Measurements from ENCODE around the gene ENAH. TPM values are rescaled to one million over a fixed set of nuclear protein-coding genes. Genes with fewer than 3 reads are reported as not detected.

Gene ENAH
- polyA plus RNA-seq, 1 donor (not counting 4 experiments of a cell fraction or from before 2014, with no cell fraction given), result 61.0 TPM

DNA sequence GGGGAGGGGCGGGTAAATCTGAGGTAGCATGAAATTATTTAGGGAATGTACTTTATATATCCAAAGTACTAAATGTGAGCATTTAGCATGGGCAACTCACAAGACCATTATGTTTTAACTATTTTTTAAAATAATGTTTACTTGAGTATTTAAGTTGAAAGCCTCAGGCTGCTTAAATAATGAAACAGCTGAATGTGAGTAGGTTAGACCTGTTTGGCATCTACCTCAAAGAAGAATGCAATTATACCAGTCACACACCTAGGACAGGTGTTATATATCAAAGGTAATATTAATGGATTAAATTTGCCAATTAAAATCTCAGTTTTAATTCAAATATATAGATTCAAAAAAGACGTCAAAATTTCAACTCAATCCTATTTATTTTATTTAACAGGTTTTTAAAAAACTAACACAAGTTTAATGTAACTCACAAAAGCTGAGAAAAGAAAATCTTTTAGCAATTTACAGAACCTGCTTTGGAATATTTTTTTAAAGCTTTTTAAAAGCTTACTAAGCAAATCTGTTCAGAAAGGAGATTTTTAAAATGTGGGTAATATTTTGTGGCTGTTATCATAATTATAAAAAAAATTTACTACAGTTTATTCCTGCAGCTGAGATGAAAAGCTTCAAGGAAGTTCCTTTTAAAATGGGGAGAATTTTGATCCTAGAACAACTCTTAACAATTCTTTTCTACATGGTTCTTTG lies 120.5 kb downstream of the ENAH start:
- no peaks in the 10 kb centered on the region for H4K20me1 ChIP-seq (ENCODE audit: control insufficient read depth, extremely low read depth, insufficient read depth, low read length)
- no peaks in the 10 kb centered on the region for H3K79me2 ChIP-seq (ENCODE audit: control insufficient read depth, insufficient read depth, low read length)
- H3K9me3 ChIP-seq (ENCODE audit: control insufficient read depth, low read depth, low read length), result no peaks in the 10 kb centered on the region
- no peaks in the 10 kb centered on the region for H3K27me3 ChIP-seq (ENCODE audit: control insufficient read depth, extremely low read depth, insufficient read depth, low read length)
- H2AFZ ChIP-seq (ENCODE audit: control insufficient read depth, low read length), result no peak overlapping the region
- H3K9ac ChIP-seq (ENCODE audit: control insufficient read depth, extremely low read depth, insufficient read depth, low read length), result no peak overlapping the region
- no peaks in the 10 kb centered on the region for H3K4me1 ChIP-seq (ENCODE audit: control insufficient read depth, extremely low read depth, insufficient read depth, low read length)
- dilution Hi-C loops (cut with MboI; ENCODE audit: extremely low pct_ligation_motif_present, low sequenced_read_pairs), result no loop called here
- FAIRE-seq (no peak), DNase-seq (ENCODE audit: low read depth, low spot score) (no peak)
- H3K36me3 ChIP-seq (ENCODE audit: control insufficient read depth in 2 of 2, extremely low read depth in 1 of 2, insufficient read depth in 2 of 2, low read length in 2 of 2), result peaks cover 0 to 6% of the 10 kb centered on the region in 2 experiments
- no peak overlapping the region for H3K27ac ChIP-seq (ENCODE audit: control insufficient read depth, insufficient read depth, low read length)
- H3K4me2 ChIP-seq (ENCODE audit: control insufficient read depth, extremely low read depth, insufficient read depth, low read depth, low read length), result no peak overlapping the region
- H3K4me3 ChIP-seq (ENCODE audit: control insufficient read depth in 2 of 3, extremely low read depth in 1 of 3, insufficient read depth in 2 of 3, low read depth in 1 of 3, low read length in 3 of 3), result no peak overlapping the region
- TF ChIP-seq EZH2 (IDR thresholded peaks at IDR 0.05; ENCODE audit: low read length), result no peak
- TF ChIP-seq, protein P1, sequence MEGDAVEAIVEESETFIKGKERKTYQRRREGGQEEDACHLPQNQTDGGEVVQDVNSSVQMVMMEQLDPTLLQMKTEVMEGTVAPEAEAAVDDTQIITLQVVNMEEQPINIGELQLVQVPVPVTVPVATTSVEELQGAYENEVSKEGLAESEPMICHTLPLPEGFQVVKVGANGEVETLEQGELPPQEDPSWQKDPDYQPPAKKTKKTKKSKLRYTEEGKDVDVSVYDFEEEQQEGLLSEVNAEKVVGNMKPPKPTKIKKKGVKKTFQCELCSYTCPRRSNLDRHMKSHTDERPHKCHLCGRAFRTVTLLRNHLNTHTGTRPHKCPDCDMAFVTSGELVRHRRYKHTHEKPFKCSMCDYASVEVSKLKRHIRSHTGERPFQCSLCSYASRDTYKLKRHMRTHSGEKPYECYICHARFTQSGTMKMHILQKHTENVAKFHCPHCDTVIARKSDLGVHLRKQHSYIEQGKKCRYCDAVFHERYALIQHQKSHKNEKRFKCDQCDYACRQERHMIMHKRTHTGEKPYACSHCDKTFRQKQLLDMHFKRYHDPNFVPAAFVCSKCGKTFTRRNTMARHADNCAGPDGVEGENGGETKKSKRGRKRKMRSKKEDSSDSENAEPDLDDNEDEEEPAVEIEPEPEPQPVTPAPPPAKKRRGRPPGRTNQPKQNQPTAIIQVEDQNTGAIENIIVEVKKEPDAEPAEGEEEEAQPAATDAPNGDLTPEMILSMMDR (optimal IDR thresholded peaks at IDR 0.05 in 1 of 3, IDR thresholded peaks at IDR 0.05 in 1 of 3, conservative IDR thresholded peaks at IDR 0.05 in 1 of 3; ENCODE audit: extremely low read depth in 1 of 3, insufficient read depth in 2 of 3, low read length in 3 of 3), result no peak
- no peaks in the 10 kb centered on the region for H3K9me1 ChIP-seq (ENCODE audit: control insufficient read depth, extremely low read depth, insufficient read depth, low read length)

DNA sequence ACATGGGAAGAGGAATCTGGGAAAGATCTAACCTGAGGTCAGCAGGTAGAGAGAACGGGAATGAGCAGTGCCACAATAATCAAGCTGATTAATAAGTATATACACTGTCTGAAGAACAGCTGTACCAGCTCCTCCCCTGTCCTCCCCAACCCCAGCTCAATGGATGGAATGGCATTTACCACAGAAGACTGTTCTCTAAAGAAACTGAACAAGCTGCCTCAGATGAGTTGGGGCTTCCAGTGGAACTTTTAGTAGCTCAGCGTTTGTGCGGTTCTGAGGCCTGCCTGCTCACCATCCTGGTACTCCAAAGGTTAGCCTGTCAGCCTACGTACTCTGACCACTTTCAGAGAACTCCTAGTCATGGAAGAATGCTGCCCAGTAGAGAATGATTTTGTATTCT lies 123.2 kb downstream of the ENAH start:
- H2AFZ ChIP-seq (ENCODE audit: control insufficient read depth, low read length), result no peak overlapping the region
- H3K36me3 ChIP-seq (ENCODE audit: control insufficient read depth in 2 of 2, extremely low read depth in 1 of 2, insufficient read depth in 2 of 2, low read length in 2 of 2), result peaks cover 0 to 5% of the 10 kb centered on the region in 2 experiments
- H3K79me2 ChIP-seq (ENCODE audit: control insufficient read depth, insufficient read depth, low read length), result no peaks in the 10 kb centered on the region
- H3K9ac ChIP-seq (ENCODE audit: control insufficient read depth, extremely low read depth, insufficient read depth, low read length), result no peak overlapping the region
- dilution Hi-C loops (cut with MboI; ENCODE audit: extremely low pct_ligation_motif_present, low sequenced_read_pairs), result no loop called here
- DNase-seq (ENCODE audit: low read depth, low spot score) (no peak), FAIRE-seq (no peak)
- H3K27ac ChIP-seq (ENCODE audit: control insufficient read depth, insufficient read depth, low read length), result no peak overlapping the region
- no peak for TF ChIP-seq EZH2 (IDR thresholded peaks at IDR 0.05; ENCODE audit: low read length)
- TF ChIP-seq, protein P1 (optimal IDR thresholded peaks at IDR 0.05 in 1 of 3, IDR thresholded peaks at IDR 0.05 in 1 of 3, conservative IDR thresholded peaks at IDR 0.05 in 1 of 3; ENCODE audit: extremely low read depth in 1 of 3, insufficient read depth in 2 of 3, low read length in 3 of 3), result no peak
- no peak overlapping the region for H3K4me2 ChIP-seq (ENCODE audit: control insufficient read depth, extremely low read depth, insufficient read depth, low read depth, low read length)
- H3K9me3 ChIP-seq (ENCODE audit: control insufficient read depth, low read depth, low read length), result no peaks in the 10 kb centered on the region
- H3K4me1 ChIP-seq (ENCODE audit: control insufficient read depth, extremely low read depth, insufficient read depth, low read length), result no peaks in the 10 kb centered on the region
- H3K4me3 ChIP-seq (ENCODE audit: control insufficient read depth in 2 of 3, extremely low read depth in 1 of 3, insufficient read depth in 2 of 3, low read depth in 1 of 3, low read length in 3 of 3), result no peak overlapping the region
- H3K9me1 ChIP-seq (ENCODE audit: control insufficient read depth, extremely low read depth, insufficient read depth, low read length), result no peaks in the 10 kb centered on the region
- H3K27me3 ChIP-seq (ENCODE audit: control insufficient read depth, extremely low read depth, insufficient read depth, low read length), result no peaks in the 10 kb centered on the region
- no peaks in the 10 kb centered on the region for H4K20me1 ChIP-seq (ENCODE audit: control insufficient read depth, extremely low read depth, insufficient read depth, low read length)
